Measurements from ENCODE around the gene PROX1.

PROX1 gene

DNA sequence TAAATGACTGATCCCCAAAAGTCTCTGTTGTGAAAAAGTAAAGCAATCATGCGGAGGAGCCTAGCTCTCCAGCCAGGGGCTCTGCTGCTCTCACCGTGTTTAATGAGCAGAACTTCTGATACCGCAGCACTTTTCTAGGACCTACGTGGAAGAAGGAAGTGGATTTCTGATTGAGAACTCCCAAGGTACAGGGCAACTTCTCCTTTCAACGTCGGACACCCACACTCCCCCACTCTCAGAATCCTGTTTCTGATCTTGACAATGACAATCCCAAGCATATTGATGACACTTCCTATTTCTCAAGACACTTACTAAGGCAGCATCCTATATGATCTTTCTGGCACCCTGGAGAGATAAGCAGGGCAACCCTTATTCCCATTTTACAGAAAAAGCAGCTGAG is 78.4 kb downstream of the PROX1 start:
- Histone ChIP-seq H3K36me3 (ENCODE audit: control insufficient read depth, insufficient read depth, low read length) (no peaks in the 10 kb centered on the region), H4K5ac (ENCODE audit: low read length) (no peak overlapping the region), H3K23ac (ENCODE audit: low read length) (no peak overlapping the region), H3K18ac (ENCODE audit: low read length) (no peak overlapping the region), H3K56ac (ENCODE audit: low read length) (no peak overlapping the region), H4K8ac (ENCODE audit: low read depth, low read length) (no peak overlapping the region), H3K4me1 (ENCODE audit: control insufficient read depth, low read depth, low read length) (no peaks in the 10 kb centered on the region), H2BK120ac (ENCODE audit: low read depth, low read length) (no peak overlapping the region), H2BK5ac (ENCODE audit: low read length) (no peak overlapping the region), H2AK5ac (ENCODE audit: low read length) (no peak overlapping the region), H3K27ac (ENCODE audit: low read depth, low read length) (no peak overlapping the region), H3K79me1 (ENCODE audit: low read length) (no peaks in the 10 kb centered on the region), H2BK15ac (replicated peaks; ENCODE audit: low read depth) (no peak overlapping the region), H3K79me2 (ENCODE audit: control insufficient read depth, insufficient read depth, low read length) (no peaks in the 10 kb centered on the region), H3K4me3 (ENCODE audit: low read length) (no peak overlapping the region), H3K4ac (ENCODE audit: low read depth, low read length) (no peak overlapping the region), H3K9ac (ENCODE audit: low read length) (no peak overlapping the region), H3K27me3 (ENCODE audit: insufficient read depth, low read length, poor library complexity) (no peaks in the 10 kb centered on the region), H3K4me2 (ENCODE audit: low read length) (no peak overlapping the region)
- no peak for DNase-seq
- no CpG with 5 or more reads among the region's 6 CpGs for WGBS (ENCODE audit: extremely low coverage, insufficient coverage, low lambda C conversion rate)

DNA sequence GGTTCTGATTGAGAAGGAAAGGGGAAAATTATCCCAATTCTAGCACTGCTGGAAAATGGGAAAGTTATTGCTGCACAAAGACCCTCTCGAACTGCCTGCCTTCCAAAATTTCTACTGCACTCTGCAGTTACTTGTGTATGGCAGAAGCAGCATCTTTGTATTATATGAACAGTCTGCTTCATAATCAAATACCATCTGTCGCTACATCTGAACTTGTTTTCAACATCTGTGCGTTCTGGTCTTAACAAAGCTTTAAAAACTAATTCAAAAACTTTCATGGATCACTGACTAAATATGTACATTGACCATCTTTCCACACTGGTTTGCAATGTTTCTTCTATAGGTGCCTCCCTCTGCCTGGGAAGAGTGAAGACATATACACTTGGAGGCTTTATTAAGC is 79.2 kb downstream of the PROX1 start:
- Histone ChIP-seq H3K23ac (ENCODE audit: low read length) (no peak overlapping the region), H2BK120ac (ENCODE audit: low read depth, low read length) (no peak overlapping the region), H3K79me2 (ENCODE audit: control insufficient read depth, insufficient read depth, low read length) (no peaks in the 10 kb centered on the region), H4K8ac (ENCODE audit: low read depth, low read length) (no peak overlapping the region), H2BK15ac (replicated peaks; ENCODE audit: low read depth) (no peak overlapping the region), H3K9ac (ENCODE audit: low read length) (no peak overlapping the region), H2AK5ac (ENCODE audit: low read length) (no peak overlapping the region), H3K27ac (ENCODE audit: low read depth, low read length) (no peak overlapping the region), H2BK5ac (ENCODE audit: low read length) (no peak overlapping the region), H3K36me3 (ENCODE audit: control insufficient read depth, insufficient read depth, low read length) (no peaks in the 10 kb centered on the region), H3K18ac (ENCODE audit: low read length) (no peak overlapping the region), H3K79me1 (ENCODE audit: low read length) (no peaks in the 10 kb centered on the region), H3K4ac (ENCODE audit: low read depth, low read length) (no peak overlapping the region), H3K4me3 (ENCODE audit: low read length) (no peak overlapping the region), H3K56ac (ENCODE audit: low read length) (no peak overlapping the region), H4K5ac (ENCODE audit: low read length) (no peak overlapping the region), H3K4me2 (ENCODE audit: low read length) (no peak overlapping the region), H3K4me1 (ENCODE audit: control insufficient read depth, low read depth, low read length) (no peaks in the 10 kb centered on the region), H3K27me3 (ENCODE audit: insufficient read depth, low read length, poor library complexity) (no peaks in the 10 kb centered on the region)
- DNase-seq, result no peak
- WGBS (ENCODE audit: extremely low coverage, insufficient coverage, low lambda C conversion rate), result no CpG with 5 or more reads among the region's 3 CpGs

DNA sequence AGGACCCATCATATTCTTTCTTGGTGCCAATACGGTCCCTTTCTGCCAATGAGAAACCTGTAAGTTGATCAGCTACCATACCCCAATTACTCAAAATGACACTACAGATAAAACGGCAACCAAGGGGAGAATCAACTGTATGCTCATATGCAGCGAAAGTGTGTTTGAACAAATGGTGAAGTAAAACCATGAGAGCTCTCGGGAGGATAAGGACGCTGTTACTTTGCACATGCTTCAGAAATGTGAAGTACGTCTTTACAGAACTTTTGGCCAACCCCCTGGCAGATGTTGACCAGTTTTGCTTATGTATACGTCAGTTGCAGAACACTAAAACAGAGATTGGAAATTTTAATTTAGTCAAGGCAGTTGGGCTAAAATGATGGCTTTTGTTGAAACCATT is 79.6 kb downstream of the PROX1 start:
- H3K18ac ChIP-seq (ENCODE audit: low read length), result no peak overlapping the region
- H3K4me2 ChIP-seq (ENCODE audit: low read length), result no peak overlapping the region
- no CpG with 5 or more reads among the region's 7 CpGs for WGBS (ENCODE audit: extremely low coverage, insufficient coverage, low lambda C conversion rate)
- H4K5ac ChIP-seq (ENCODE audit: low read length), result no peak overlapping the region
- H3K23ac ChIP-seq (ENCODE audit: low read length), result no peak overlapping the region
- no peak overlapping the region for H2BK120ac ChIP-seq (ENCODE audit: low read depth, low read length)
- H2AK5ac ChIP-seq (ENCODE audit: low read length), result no peak overlapping the region
- no peak overlapping the region for H4K8ac ChIP-seq (ENCODE audit: low read depth, low read length)
- H2BK5ac ChIP-seq (ENCODE audit: low read length), result no peak overlapping the region
- H3K36me3 ChIP-seq (ENCODE audit: control insufficient read depth, insufficient read depth, low read length), result no peaks in the 10 kb centered on the region
- DNase-seq, result no peak
- H3K79me1 ChIP-seq (ENCODE audit: low read length), result no peaks in the 10 kb centered on the region
- H3K56ac ChIP-seq (ENCODE audit: low read length), result no peak overlapping the region
- H3K79me2 ChIP-seq (ENCODE audit: control insufficient read depth, insufficient read depth, low read length), result no peaks in the 10 kb centered on the region
- H3K9ac ChIP-seq (ENCODE audit: low read length), result no peak overlapping the region
- no peak overlapping the region for H3K27ac ChIP-seq (ENCODE audit: low read depth, low read length)
- no peaks in the 10 kb centered on the region for H3K27me3 ChIP-seq (ENCODE audit: insufficient read depth, low read length, poor library complexity)
- H3K4me1 ChIP-seq (ENCODE audit: control insufficient read depth, low read depth, low read length), result no peaks in the 10 kb centered on the region
- H3K4ac ChIP-seq (ENCODE audit: low read depth, low read length), result no peak overlapping the region
- no peak overlapping the region for H2BK15ac ChIP-seq (replicated peaks; ENCODE audit: low read depth)
- no peak overlapping the region for H3K4me3 ChIP-seq (ENCODE audit: low read length)

DNA sequence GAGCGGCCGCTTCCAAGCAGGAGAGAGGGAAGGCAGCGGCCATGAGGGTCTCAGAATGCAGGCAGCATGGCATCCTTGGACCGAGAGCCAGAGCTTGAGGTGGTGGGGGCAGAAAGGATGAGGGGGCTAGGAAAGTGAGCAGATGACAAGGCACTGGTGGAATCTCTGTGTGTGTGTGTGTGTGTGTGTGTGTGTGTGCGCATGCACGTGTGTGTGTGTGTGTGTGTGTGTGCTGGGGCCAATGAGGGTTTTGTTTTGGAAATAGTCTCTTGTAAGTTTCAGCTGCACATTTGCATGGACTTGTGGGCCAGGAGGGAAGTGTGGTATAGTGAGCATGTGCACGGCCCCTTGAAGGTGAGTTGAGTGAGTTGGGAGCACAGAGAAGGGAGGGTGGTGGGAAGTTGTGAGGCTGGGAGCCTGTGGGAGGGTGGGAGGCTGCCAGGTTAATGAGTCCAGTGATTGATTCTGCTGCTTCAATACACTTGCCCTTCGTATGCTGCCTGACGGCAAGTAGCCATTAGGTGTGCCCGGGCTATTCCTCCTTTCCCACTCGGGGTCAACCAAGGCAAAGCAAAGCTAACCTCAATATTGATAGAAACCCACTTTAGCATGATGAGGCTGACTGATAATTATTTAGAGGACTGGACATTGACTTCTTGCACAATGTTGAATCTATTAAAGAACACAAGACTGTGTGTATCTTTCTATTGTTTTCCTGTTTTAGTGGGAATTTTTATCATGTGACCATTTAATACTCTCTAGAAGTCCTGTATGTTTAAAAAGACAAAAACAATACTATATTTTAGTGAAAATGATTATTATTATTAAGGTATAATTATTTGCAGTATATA is 80.3 kb downstream of the PROX1 start:
- Histone ChIP-seq H3K4me1 (ENCODE audit: control insufficient read depth, low read depth, low read length) (no peaks in the 10 kb centered on the region), H3K4me3 (ENCODE audit: low read length) (no peak overlapping the region), H3K27ac (ENCODE audit: low read depth, low read length) (no peak overlapping the region), H2AK5ac (ENCODE audit: low read length) (no peak overlapping the region), H3K27me3 (ENCODE audit: insufficient read depth, low read length, poor library complexity) (no peaks in the 10 kb centered on the region), H4K8ac (ENCODE audit: low read depth, low read length) (no peak overlapping the region), H3K56ac (ENCODE audit: low read length) (no peak overlapping the region), H2BK120ac (ENCODE audit: low read depth, low read length) (no peak overlapping the region), H3K4me2 (ENCODE audit: low read length) (no peak overlapping the region), H3K36me3 (ENCODE audit: control insufficient read depth, insufficient read depth, low read length) (no peaks in the 10 kb centered on the region), H3K4ac (ENCODE audit: low read depth, low read length) (no peak overlapping the region), H3K23ac (ENCODE audit: low read length) (no peak overlapping the region), H4K5ac (ENCODE audit: low read length) (no peak overlapping the region), H3K9ac (ENCODE audit: low read length) (no peak overlapping the region), H3K79me2 (ENCODE audit: control insufficient read depth, insufficient read depth, low read length) (no peaks in the 10 kb centered on the region), H2BK5ac (ENCODE audit: low read length) (no peak overlapping the region), H2BK15ac (replicated peaks; ENCODE audit: low read depth) (no peak overlapping the region), H3K18ac (ENCODE audit: low read length) (no peak overlapping the region), H3K79me1 (ENCODE audit: low read length) (no peaks in the 10 kb centered on the region)
- DNase-seq, result no peak
- WGBS (ENCODE audit: extremely low coverage, insufficient coverage, low lambda C conversion rate), result no CpG with 5 or more reads among the region's 11 CpGs

DNA sequence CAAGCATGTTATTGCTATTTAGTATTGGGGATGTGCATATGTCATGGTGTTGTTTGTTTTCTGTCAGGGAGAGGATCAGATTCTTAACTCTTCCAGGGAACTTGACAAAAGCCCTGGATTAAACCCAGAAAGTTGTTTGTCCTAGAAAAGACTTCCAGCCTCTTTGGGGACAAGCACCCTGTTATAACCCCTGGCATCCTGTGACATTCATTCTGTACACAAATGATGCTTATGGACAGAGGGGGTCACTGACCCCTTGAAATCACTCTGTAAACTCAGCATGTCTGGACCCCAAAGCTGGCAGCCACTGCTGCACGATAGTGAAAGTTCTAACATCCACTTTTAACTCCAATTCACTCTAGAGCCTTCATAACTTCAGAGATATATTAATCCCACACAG is 81.2 kb downstream of the PROX1 start:
- no peak overlapping the region for H3K18ac ChIP-seq (ENCODE audit: low read length)
- no peak overlapping the region for H2BK15ac ChIP-seq (replicated peaks; ENCODE audit: low read depth)
- H3K9ac ChIP-seq (ENCODE audit: low read length), result no peak overlapping the region
- H3K4ac ChIP-seq (ENCODE audit: low read depth, low read length), result no peak overlapping the region
- DNase-seq, result no peak
- H3K27me3 ChIP-seq (ENCODE audit: insufficient read depth, low read length, poor library complexity), result no peaks in the 10 kb centered on the region
- no CpG with 5 or more reads among the region's 1 CpG for WGBS (ENCODE audit: extremely low coverage, insufficient coverage, low lambda C conversion rate)
- no peak overlapping the region for H3K27ac ChIP-seq (ENCODE audit: low read depth, low read length)
- no peaks in the 10 kb centered on the region for H3K36me3 ChIP-seq (ENCODE audit: control insufficient read depth, insufficient read depth, low read length)
- H3K79me2 ChIP-seq (ENCODE audit: control insufficient read depth, insufficient read depth, low read length), result no peaks in the 10 kb centered on the region
- no peak overlapping the region for H4K8ac ChIP-seq (ENCODE audit: low read depth, low read length)
- no peak overlapping the region for H2BK120ac ChIP-seq (ENCODE audit: low read depth, low read length)
- no peaks in the 10 kb centered on the region for H3K79me1 ChIP-seq (ENCODE audit: low read length)
- H3K56ac ChIP-seq (ENCODE audit: low read length), result no peak overlapping the region
- H3K4me1 ChIP-seq (ENCODE audit: control insufficient read depth, low read depth, low read length), result no peaks in the 10 kb centered on the region
- H3K23ac ChIP-seq (ENCODE audit: low read length), result no peak overlapping the region
- no peak overlapping the region for H4K5ac ChIP-seq (ENCODE audit: low read length)
- H2AK5ac ChIP-seq (ENCODE audit: low read length), result no peak overlapping the region
- no peak overlapping the region for H3K4me3 ChIP-seq (ENCODE audit: low read length)
- no peak overlapping the region for H3K4me2 ChIP-seq (ENCODE audit: low read length)
- no peak overlapping the region for H2BK5ac ChIP-seq (ENCODE audit: low read length)

DNA sequence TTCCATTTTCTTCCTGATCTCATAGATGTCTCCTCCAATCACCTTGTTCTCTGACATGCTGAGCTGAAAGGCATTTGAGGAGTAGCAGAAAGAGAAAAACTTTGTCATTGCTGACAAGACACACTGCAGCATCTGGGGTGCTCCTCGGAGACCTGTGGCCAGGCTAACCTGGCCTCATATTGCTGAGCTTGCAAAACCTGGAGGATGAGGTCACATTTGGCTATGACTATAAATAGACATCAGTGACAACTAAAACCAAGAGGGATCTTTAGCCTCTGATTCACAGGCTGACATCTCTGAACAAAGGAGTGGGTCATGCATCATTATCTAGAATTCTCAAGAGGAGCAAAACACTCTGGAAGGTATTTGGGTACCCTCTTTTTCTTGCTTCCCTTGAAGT is 83.7 kb downstream of the PROX1 start:
- H3K23ac ChIP-seq (ENCODE audit: low read length), result no peak overlapping the region
- no peaks in the 10 kb centered on the region for H3K36me3 ChIP-seq (ENCODE audit: control insufficient read depth, insufficient read depth, low read length)
- no peak overlapping the region for H3K18ac ChIP-seq (ENCODE audit: low read length)
- no peak overlapping the region for H2AK5ac ChIP-seq (ENCODE audit: low read length)
- H4K5ac ChIP-seq (ENCODE audit: low read length), result no peak overlapping the region
- no CpG with 5 or more reads among the region's 1 CpG for WGBS (ENCODE audit: extremely low coverage, insufficient coverage, low lambda C conversion rate)
- no peak overlapping the region for H3K4me2 ChIP-seq (ENCODE audit: low read length)
- H2BK5ac ChIP-seq (ENCODE audit: low read length), result no peak overlapping the region
- DNase-seq, result no peak
- no peak overlapping the region for H3K27ac ChIP-seq (ENCODE audit: low read depth, low read length)
- no peaks in the 10 kb centered on the region for H3K27me3 ChIP-seq (ENCODE audit: insufficient read depth, low read length, poor library complexity)
- no peaks in the 10 kb centered on the region for H3K79me2 ChIP-seq (ENCODE audit: control insufficient read depth, insufficient read depth, low read length)
- H2BK15ac ChIP-seq (replicated peaks; ENCODE audit: low read depth), result no peak overlapping the region
- H3K79me1 ChIP-seq (ENCODE audit: low read length), result no peaks in the 10 kb centered on the region
- no peak overlapping the region for H3K4ac ChIP-seq (ENCODE audit: low read depth, low read length)
- no peak overlapping the region for H4K8ac ChIP-seq (ENCODE audit: low read depth, low read length)
- no peak overlapping the region for H3K56ac ChIP-seq (ENCODE audit: low read length)
- H2BK120ac ChIP-seq (ENCODE audit: low read depth, low read length), result no peak overlapping the region
- no peak overlapping the region for H3K4me3 ChIP-seq (ENCODE audit: low read length)
- no peaks in the 10 kb centered on the region for H3K4me1 ChIP-seq (ENCODE audit: control insufficient read depth, low read depth, low read length)
- H3K9ac ChIP-seq (ENCODE audit: low read length), result no peak overlapping the region
